ENCODE data around the gene KANSL2.
"Not testable (repeated sequence)": the region's sequence is repeated elsewhere in the genome, so short reads cannot be mapped to it uniquely, and the experiment has no call there.

KANSL2 gene

DNA sequence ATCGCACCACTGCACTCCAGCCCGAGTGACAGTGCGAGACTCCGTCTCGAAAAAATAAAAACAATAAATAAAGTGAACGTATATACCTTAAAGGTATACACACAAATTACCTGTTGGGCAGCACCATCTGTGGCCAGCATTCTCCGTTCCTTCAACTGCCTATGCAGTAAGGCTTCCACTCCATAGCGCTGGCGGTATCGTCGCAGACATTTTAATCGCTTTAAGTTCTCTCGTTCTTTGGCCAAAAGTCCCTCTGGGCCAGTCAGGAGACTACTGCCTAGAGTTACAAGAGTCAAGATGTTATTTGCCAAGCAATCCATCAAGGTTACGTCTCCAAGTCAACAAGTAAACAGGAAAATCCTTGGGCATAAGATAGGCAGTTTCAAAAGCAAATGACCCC, 13.0 kb downstream of the KANSL2 start:
- TF ChIP-seq CTCF (IDR thresholded peaks at IDR 0.05; ENCODE audit: borderline replicate concordance, control extremely low read depth, extremely low read depth, insufficient read depth, missing control alignments): no peak
- in situ Hi-C loops (cut with MboI; ENCODE audit: low sequenced_read_pairs, unreplicated experiment): no loop called here
- DNase-seq (ENCODE audit: low spot score): no peak

DNA sequence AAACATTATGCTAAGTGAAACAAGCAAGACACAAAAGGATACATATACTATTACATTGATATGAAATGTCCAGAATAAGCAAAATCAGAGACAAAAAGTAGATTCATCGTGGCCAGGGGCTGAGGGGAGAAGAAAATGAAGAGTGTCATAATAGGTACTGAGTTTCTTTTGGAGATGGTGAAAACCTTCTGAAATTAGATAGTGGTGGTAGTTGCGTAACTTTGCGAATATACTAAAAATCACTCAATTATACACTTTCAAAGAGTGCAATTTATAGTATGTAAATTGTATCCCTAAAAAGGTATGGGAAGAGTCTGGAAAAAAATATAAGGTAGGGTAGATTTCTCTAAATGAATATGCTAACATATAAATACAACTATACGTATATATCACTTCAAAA, 22.2 kb downstream of the KANSL2 start:
- no peak for TF ChIP-seq CTCF (IDR thresholded peaks at IDR 0.05; ENCODE audit: borderline replicate concordance, control extremely low read depth, extremely low read depth, insufficient read depth, missing control alignments)
- in situ Hi-C loops (cut with MboI; ENCODE audit: low sequenced_read_pairs, unreplicated experiment): no loop called here
- no peak for DNase-seq (ENCODE audit: low spot score)

DNA sequence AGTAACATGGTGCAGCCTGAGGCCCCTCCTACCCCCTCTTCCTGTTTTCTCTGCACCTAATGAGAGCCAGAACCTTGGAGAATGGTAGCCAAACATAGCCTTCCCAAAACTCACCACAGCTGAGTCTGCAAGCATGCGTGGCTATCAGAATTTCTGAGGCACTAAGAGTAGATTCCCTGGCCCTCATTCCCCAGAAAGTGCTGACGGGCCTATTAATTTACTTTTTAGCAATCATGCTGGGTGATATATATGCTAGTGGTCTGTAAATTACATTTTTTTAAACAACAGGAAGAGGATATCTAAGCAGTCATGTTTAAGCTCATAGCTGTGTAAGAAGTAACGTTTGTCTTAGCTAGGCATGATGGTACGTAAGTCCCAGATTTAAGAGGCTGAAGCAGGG, 30.4 kb downstream of the KANSL2 start:
- in situ Hi-C loops (cut with MboI; ENCODE audit: low sequenced_read_pairs, unreplicated experiment): no loop called here
- no peak for TF ChIP-seq CTCF (IDR thresholded peaks at IDR 0.05; ENCODE audit: borderline replicate concordance, control extremely low read depth, extremely low read depth, insufficient read depth, missing control alignments)

DNA sequence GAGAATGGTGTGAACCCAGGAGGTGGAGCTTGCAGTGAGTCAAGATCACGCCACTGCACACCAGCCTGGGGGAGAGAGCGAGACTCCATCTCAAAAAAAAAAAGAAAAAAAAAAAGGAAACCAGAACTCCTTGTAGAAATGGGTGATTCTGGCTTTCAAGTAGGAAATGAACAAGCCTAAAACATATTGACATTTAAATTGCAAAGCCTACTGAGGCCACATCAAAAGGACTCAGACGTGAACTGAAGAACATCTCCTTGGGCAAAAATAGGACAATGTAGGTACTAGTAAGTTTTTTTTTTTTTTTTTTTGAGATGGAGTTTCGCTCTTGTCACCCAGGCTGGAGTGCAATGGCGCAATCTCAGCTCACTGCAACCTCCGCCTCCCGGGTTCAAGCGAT, 36.7 kb downstream of the KANSL2 start:
- DNase-seq (ENCODE audit: low spot score); in situ Hi-C loops (cut with MboI; ENCODE audit: low sequenced_read_pairs, unreplicated experiment): not testable (repeated sequence)

More for the DNA sequence above, 30.4 kb downstream of the KANSL2 start:
- no peak for DNase-seq (ENCODE audit: low spot score)

DNA sequence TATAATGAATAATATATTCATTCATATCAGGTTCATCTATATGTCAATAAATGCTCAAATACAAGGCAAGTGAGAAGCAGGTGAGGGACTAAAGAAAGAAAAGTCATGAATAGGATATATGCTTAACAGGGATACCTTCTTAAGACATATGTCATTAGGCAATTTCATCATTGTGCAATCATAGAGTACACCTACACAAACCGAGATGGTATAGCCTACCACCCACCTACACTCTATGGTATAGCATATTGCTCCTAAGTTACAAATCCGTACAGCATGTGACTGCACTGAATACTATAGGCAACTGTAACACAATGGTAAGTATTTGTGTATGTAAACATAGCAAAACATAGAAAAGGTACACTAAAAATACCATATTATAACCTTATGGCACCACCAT, 39.0 kb downstream of the KANSL2 start:
- TF ChIP-seq CTCF (IDR thresholded peaks at IDR 0.05; ENCODE audit: borderline replicate concordance, control extremely low read depth, extremely low read depth, insufficient read depth, missing control alignments): no peak
- in situ Hi-C loops (cut with MboI; ENCODE audit: low sequenced_read_pairs, unreplicated experiment): no loop called here

DNA sequence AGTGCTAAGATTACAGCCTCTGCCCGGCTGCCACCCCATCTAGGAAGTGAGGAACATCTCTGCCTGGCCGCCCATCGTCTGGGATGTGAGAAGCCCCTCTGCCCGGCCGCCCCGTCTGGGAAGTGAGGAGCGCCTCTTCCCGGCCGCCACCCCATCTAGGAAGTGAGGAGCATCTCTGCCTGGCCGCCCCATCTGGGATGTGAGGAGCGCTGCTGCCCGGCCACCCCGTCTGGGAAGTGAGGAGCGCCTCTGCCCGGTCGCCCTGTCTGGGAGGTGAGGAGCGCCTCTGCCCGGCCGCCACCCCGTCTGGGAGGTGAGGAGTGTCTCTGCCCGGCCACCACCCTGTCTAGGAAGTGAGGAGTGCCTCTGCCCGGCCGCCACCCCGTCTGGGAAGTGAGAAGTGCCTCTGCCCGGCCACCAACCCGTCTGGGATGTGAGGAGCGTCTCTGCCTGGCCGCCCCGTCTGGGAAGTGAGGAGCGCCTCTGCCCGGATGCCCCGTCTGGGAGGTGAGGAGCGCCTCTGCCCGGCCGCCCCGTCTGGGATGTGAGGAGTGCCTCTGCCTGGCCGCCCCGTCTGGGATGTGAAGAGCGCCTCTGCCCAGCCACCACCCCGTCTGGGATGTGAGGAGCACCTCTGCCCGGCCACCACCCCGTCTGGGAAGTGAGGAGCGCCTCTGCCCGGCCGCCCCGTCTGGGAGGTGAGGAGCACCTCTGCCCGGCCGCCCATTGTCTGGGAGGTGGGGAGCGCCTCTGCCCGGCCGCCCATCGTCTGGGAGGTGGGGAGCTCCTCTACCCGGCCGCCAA, 40.1 kb downstream of the KANSL2 start:
- in situ Hi-C loops (cut with MboI; ENCODE audit: low sequenced_read_pairs, unreplicated experiment); DNase-seq (ENCODE audit: low spot score): not testable (repeated sequence)

More for the DNA sequence above, 39.0 kb downstream of the KANSL2 start:
- DNase-seq (ENCODE audit: low spot score): no peak

GRCh38 chr12:48640854-48641253, 41.2 kb downstream of the KANSL2 start:
- TF ChIP-seq CTCF (IDR thresholded peaks at IDR 0.05; ENCODE audit: borderline replicate concordance, control extremely low read depth, extremely low read depth, insufficient read depth, missing control alignments): no peak
- in situ Hi-C loops (cut with MboI; ENCODE audit: low sequenced_read_pairs, unreplicated experiment): no loop called here
- DNase-seq (ENCODE audit: low spot score): no peak

DNA sequence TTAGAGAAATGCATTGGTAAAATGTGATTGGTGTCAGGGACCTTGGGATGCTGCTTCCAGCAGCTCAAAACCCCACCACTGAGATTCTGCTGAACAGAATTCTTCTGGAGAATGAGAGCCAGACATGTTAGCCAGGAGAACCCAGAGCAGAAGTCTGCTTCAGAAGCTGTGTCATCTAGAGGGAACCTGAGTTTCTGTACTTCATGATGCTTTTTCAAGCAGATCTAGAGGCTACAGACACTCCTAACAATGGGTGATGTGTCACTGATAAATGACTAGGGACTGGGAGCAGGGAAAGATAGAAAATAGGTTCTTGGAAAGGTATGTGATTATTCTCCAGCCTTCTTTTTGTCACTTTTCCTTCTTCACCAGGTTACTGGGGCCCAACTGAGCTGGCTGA, 41.6 kb downstream of the KANSL2 start:
- no peak for TF ChIP-seq CTCF (IDR thresholded peaks at IDR 0.05; ENCODE audit: borderline replicate concordance, control extremely low read depth, extremely low read depth, insufficient read depth, missing control alignments)
- no peak for DNase-seq (ENCODE audit: low spot score)
- in situ Hi-C loops (cut with MboI; ENCODE audit: low sequenced_read_pairs, unreplicated experiment): no loop called here

All from GM13976 (cell line).